ENCODE results near the gene PIGL.

DNA sequence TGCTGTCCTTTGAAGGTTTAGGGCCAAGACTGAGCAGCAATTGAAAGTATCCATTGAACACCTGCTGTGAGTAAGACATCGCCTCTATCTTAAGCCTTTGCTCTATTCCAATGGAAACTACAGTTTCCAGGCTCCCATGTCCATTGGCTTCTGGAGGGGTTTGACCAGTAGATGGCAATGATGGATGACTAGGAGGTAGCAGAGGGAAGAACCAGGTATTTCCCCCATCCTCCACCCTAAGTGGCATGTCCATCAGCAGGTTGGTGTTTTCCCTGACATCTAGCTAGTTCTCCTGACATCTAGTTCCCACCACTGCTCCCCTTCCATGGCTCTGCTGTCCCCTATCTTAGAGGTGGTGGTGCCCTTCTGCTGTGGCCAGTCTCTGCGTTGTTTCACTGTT, 77.5 kb downstream of the PIGL start:
- no peak for TF ChIP-seq POLR2AphosphoS5 (IDR thresholded peaks at IDR 0.05; ENCODE audit: borderline replicate concordance, low read depth, low read length)
- TF ChIP-seq EZH2 (IDR thresholded peaks at IDR 0.05) = no peak
